MM.1S (cell line): Measurements from ENCODE around the gene PPM1G.
"Not testable (repeated sequence)": the region's sequence is repeated elsewhere in the genome, so short reads cannot be mapped to it uniquely, and the experiment has no call there.

Experiments
- DNase-seq: peaks from one replicate; pipeline ENCODE4 v3.0.0-alpha.2; 2015
- H2AFZ ChIP-seq: fragments of 300-600 bp; sonication (generic); 2 replicates; pipeline ENCODE4 v1.6.0; 2016; ENCODE audit warnings: antibody characterized with exemption, low read length
- H3F3A ChIP-seq: fragments of 300-600 bp; sonication (generic); 2 replicates; pipeline ENCODE4 v1.6.1; 2016; ENCODE audit warnings: mild to moderate bottlenecking, antibody characterized with exemption, low read length, moderate library complexity, mixed read lengths; ENCODE audit not compliant: insufficient read depth
- H3K27ac ChIP-seq: fragments of 300-600 bp; sonication (generic); 2 replicates; pipeline ENCODE4 v1.5.1; 2016; ENCODE audit warnings: mild to moderate bottlenecking, low read length
- H3K27me3 ChIP-seq: fragments of 300-600 bp; sonication (generic); replicated peaks from 2 replicates; pipeline ENCODE4 v1.6.0; 2016; ENCODE audit warnings: low read length; ENCODE audit not compliant: insufficient read depth
- H3K36me3 ChIP-seq: fragments of 300-600 bp; sonication (generic); replicated peaks from 2 replicates; pipeline ENCODE4 v1.6.1; 2016; ENCODE audit warnings: mild to moderate bottlenecking, low read length, mixed read lengths; ENCODE audit not compliant: insufficient read depth
- H3K4me1 ChIP-seq: fragments of 300-600 bp; sonication (generic); 2 replicates; pipeline ENCODE4 v1.6.1; 2016; ENCODE audit warnings: low read length, mixed read lengths
- H3K4me2 ChIP-seq: fragments of 300-600 bp; sonication (generic); 2 replicates; pipeline ENCODE4 v1.6.0; 2016; ENCODE audit warnings: low read depth, low read length
- H3K4me3 ChIP-seq: fragments of 300-600 bp; sonication (generic); 2 replicates; pipeline ENCODE4 v1.5.1; 2016; ENCODE audit warnings: low read length, mixed read lengths
- H3K79me2 ChIP-seq: fragments of 300-600 bp; sonication (generic); 2 replicates; pipeline ENCODE4 v1.6.1; 2016; ENCODE audit warnings: mixed run types, low read length, mixed read lengths
- H3K9ac ChIP-seq: fragments of 300-600 bp; sonication (generic); 2 replicates; pipeline ENCODE4 v1.6.1; 2016; ENCODE audit warnings: low read length, mixed read lengths
- H3K9me2 ChIP-seq: fragments of 300-600 bp; sonication (generic); replicated peaks from 2 replicates; pipeline ENCODE4 v1.6.1; 2016; ENCODE audit warnings: mild to moderate bottlenecking, low read length, mixed read lengths; ENCODE audit not compliant: insufficient read depth
- H3K9me3 ChIP-seq: fragments of 300-600 bp; sonication (generic); replicated peaks from 2 replicates; pipeline ENCODE4 v1.6.1; 2016; ENCODE audit warnings: mild to moderate bottlenecking, low read length, mixed read lengths; ENCODE audit not compliant: insufficient read depth
- H4K20me1 ChIP-seq: fragments of 300-600 bp; sonication (generic); 2 replicates; pipeline ENCODE4 v1.6.1; 2016; ENCODE audit warnings: mild to moderate bottlenecking, low read length, moderate library complexity, mixed read lengths; ENCODE audit not compliant: insufficient read depth
- EZH2 ChIP-seq: fragments of 300-600 bp; sonication (generic); optimal IDR thresholded peaks from 2 replicates; pipeline ENCODE3; 2017; ENCODE audit warnings: low read depth, mild to moderate bottlenecking, antibody characterized with exemption, low read length, mixed read lengths
- EZH2phosphoT487 ChIP-seq: fragments of 300-600 bp; sonication (generic); IDR thresholded peaks from 2 replicates; pipeline ENCODE4 v1.6.1; 2018; ENCODE audit warnings: antibody characterized with exemption, low read length
- TF ChIP-seq, protein P1 (sequence below): fragments of 300-600 bp; sonication (generic); IDR thresholded peaks from 2 replicates; pipeline ENCODE4 v1.5.1; 2016; ENCODE audit warnings: antibody characterized with exemption, low read length, mixed read lengths

The PPM1G gene

DNA sequence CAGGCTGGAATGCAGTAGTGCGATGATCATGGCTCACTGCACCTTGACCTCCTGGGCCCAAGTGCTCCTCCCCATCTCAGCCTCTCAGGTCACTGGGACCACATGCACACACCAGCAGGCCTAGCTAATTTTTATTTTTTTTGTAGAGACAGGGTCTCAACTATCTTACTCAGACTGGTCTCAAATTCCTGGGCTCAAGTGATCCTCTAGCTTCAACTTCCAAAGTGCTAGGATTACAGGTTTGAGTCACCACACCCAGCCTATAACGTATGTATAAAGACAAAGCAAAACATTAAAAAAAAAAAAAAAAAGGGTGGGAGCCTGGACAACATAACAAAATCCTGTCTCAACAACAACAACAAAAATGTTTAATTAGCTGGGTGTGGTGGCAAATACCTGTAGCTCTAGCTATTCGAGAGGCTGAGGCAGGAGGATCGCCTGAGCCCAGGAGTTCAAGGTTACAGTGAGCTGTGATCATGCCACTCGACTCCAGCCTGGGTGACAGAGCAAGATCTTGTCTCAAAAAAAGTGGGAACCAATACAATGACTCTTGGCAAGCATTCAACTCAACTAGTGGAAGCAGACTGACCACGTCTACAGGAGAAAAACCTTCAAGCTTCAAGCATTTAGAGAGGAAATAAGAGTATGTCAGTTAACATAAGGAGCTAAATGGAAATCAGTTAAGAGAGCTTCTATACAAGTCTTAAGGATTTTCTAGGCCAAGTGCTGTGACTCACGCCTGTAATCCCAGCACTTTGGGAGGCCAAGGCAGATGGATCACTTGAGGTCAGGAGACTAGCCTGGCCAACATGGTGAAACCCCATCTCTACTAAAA lies 55.4 kb downstream of the PPM1G start:
- H3K79me2 ChIP-seq: peaks cover 93% of the 10 kb centered on the region

DNA sequence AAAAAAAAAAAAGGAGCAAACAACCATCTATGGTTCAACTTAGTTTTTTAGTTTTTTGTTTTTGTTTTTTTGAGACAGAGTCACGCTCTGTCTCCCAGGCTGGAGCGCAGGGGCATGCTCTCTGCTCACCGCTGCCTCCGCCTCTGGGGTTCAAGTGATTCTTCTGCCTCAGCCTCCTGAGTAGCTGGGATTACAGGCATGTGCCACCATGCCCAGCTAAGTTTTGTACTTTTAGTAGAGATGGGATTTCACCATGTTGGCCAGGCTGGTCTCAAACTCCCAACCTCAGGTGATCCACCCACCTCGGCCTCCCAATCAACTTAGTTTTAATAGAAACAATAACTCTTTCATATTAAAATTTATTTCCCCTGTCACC lies 56.0 kb downstream of the PPM1G start:
- not testable (repeated sequence) for H3K9me2 ChIP-seq, H3K4me2 ChIP-seq, H3K4me3 ChIP-seq, H4K20me1 ChIP-seq, DNase-seq, H3K27me3 ChIP-seq, H3K27ac ChIP-seq, H3K9ac ChIP-seq, H2AFZ ChIP-seq, H3K36me3 ChIP-seq, H3K9me3 ChIP-seq
- Histone ChIP-seq H3K4me1 (peaks cover 18% of the 10 kb centered on the region), H3K79me2 (peaks cover 93% of the 10 kb centered on the region), H3F3A (peaks cover 22% of the 10 kb centered on the region)

More for the DNA sequence above, 55.4 kb downstream of the PPM1G start:
- Histone ChIP-seq H3K4me3 (no peak overlapping the region), H3K36me3 (no peaks in the 10 kb centered on the region), H3K4me2 (no peak overlapping the region), H3K4me1 (peaks cover 18% of the 10 kb centered on the region), H3K9me3 (no peaks in the 10 kb centered on the region), H3K27ac (no peak overlapping the region), H3F3A (peaks cover 22% of the 10 kb centered on the region), H3K9me2 (no peaks in the 10 kb centered on the region), H3K27me3 (no peaks in the 10 kb centered on the region), H4K20me1 (no peaks in the 10 kb centered on the region), H3K9ac (no peak overlapping the region), H2AFZ (no peak overlapping the region)
- TF ChIP-seq EZH2 (no peak), EZH2phosphoT487 (no peak)
- TF ChIP-seq, protein P1, sequence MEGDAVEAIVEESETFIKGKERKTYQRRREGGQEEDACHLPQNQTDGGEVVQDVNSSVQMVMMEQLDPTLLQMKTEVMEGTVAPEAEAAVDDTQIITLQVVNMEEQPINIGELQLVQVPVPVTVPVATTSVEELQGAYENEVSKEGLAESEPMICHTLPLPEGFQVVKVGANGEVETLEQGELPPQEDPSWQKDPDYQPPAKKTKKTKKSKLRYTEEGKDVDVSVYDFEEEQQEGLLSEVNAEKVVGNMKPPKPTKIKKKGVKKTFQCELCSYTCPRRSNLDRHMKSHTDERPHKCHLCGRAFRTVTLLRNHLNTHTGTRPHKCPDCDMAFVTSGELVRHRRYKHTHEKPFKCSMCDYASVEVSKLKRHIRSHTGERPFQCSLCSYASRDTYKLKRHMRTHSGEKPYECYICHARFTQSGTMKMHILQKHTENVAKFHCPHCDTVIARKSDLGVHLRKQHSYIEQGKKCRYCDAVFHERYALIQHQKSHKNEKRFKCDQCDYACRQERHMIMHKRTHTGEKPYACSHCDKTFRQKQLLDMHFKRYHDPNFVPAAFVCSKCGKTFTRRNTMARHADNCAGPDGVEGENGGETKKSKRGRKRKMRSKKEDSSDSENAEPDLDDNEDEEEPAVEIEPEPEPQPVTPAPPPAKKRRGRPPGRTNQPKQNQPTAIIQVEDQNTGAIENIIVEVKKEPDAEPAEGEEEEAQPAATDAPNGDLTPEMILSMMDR: no peak
- DNase-seq: no peak

DNA sequence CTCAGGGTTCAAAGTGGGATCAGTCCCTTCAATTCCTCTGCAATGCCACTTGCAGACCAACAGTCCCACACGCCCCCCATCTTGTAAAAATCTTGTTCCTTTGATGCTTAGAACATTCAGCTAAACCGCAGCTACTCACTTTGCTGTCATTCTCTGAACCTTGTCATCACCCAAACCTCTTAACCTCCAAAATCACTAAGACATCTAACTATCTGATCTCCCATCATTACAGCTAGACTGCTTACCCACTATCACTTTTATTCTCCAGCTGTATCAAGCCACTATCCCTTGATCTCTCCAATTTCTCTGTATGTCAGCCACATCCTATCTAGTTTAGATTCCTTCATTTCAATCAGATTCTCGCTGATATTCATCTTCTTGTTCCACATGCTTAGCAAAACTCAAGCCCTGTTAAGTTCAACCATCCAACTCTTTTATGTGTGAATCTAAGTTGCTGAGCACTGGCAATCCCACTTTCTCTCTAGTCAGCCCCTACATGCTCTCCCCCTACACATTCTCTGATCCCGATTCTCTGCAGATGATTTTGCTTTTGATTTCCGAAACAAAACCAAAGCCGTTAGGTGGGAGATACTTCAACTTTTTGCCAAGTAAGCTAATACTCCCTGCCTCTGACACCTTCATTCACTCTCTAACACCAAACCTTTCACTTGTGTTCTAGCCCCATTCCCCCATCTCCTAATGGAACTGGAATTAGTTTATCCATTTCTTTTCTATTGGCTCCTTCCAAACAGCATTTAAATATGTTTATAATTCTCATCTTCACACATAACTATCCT lies 57.4 kb downstream of the PPM1G start:
- H3K9me2 ChIP-seq: no peaks in the 10 kb centered on the region
- H3F3A ChIP-seq: peaks cover 21% of the 10 kb centered on the region
- TF ChIP-seq, protein P1: no peak
- TF ChIP-seq EZH2phosphoT487 (no peak), EZH2 (no peak)
- no peaks in the 10 kb centered on the region for H4K20me1 ChIP-seq
- no peaks in the 10 kb centered on the region for H3K9me3 ChIP-seq
- H3K79me2 ChIP-seq: peaks cover 93% of the 10 kb centered on the region
- no peak overlapping the region for H2AFZ ChIP-seq
- H3K4me2 ChIP-seq: no peak overlapping the region
- no peak overlapping the region; the same call in 1 of the 2 replicates for H3K27ac ChIP-seq
- DNase-seq: no peak
- no peak overlapping the region for H3K4me3 ChIP-seq
- H3K36me3 ChIP-seq: no peaks in the 10 kb centered on the region
- peaks cover 18% of the 10 kb centered on the region for H3K4me1 ChIP-seq
- no peak overlapping the region for H3K9ac ChIP-seq
- H3K27me3 ChIP-seq: no peaks in the 10 kb centered on the region
